Heart right ventricle (tissue), 16 donors: ENCODE results near the gene FHOD3. TPM values are rescaled to one million over a fixed set of nuclear protein-coding genes. Genes with fewer than 3 reads are reported as not detected.

Experiments used
- ATAC-seq, 8 donors: fragments of 200-7000 bp; cut with Tn5 transposase; one replicate each; pipeline ENCODE4 v1.9.1; 2020; ENCODE audit warnings: mild to moderate bottlenecking in 8 of 8, moderate library complexity in 8 of 8, moderate number of reproducible peaks in 1 of 8
- DNase-seq, 2 donors: peaks; one replicate each; pipeline ENCODE4 v3.0.0-alpha.2; 2020
- H3K27ac ChIP-seq, 10 donors: fragments of 200-600 bp; sonication (generic) in 2 of 10; one replicate each; pipeline versions ENCODE4 v1.5.0 to v1.8.0; 2020 to 2022; ENCODE audit warnings: mild to moderate bottlenecking in 3 of 10
- H3K27me3 ChIP-seq, 7 donors: fragments of 200-600 bp; one replicate each; pipeline ENCODE4 v1.8.0; 2021 to 2022; ENCODE audit warnings: mild to moderate bottlenecking in 2 of 7
- H3K36me3 ChIP-seq, 9 donors: fragments of 200-600 bp; sonication (generic) in 1 of 9; one replicate each; pipeline versions ENCODE4 v1.5.0 to v1.8.0; 2020 to 2022; ENCODE audit warnings: mild to moderate bottlenecking in 2 of 9
- H3K4me1 ChIP-seq, 9 donors: fragments of 200-600 bp; sonication (generic) in 1 of 9; one replicate each; pipeline versions ENCODE4 v1.5.0 to v1.8.0; 2020 to 2022; ENCODE audit warnings: mild to moderate bottlenecking in 4 of 9
- H3K4me3 ChIP-seq, 10 donors: fragments of 200-600 bp; sonication (generic) in 2 of 10; one replicate each; pipeline versions ENCODE4 v1.5.0 to v1.8.0; 2020 to 2022; ENCODE audit warnings: mild to moderate bottlenecking in 7 of 10, moderate library complexity in 2 of 10
- H3K9me3 ChIP-seq, 11 donors: fragments of 200-600 bp in 10 of 11; sonication (generic) in 2 of 11; one replicate each; pipeline versions ENCODE4 v1.5.0 to v1.8.0; 2013 to 2022; ENCODE audit warnings: mild to moderate bottlenecking in 2 of 11, control low read depth in 1 of 11, moderate library complexity in 1 of 11
- CTCF ChIP-seq, 9 donors: fragments of 200-600 bp; sonication (generic) in 2 of 9; IDR thresholded peaks; one replicate each; pipeline versions ENCODE4 v1.5.0 to v1.8.0; 2021 to 2022; ENCODE audit warnings: antibody characterized with exemption in 9 of 9, mild to moderate bottlenecking in 5 of 9, moderate library complexity in 1 of 9
- WGBS, 2 donors: extraction: QIAGEN DNeasy Blood & Tissue Kit; methylation state at CpG; one replicate each; pipeline ENCODE4 v1.1.7; 2013; ENCODE audit warnings: inconsistent platforms in 1 of 2; 5-methylcytosine and 5-hydroxymethylcytosine counted together
- intact Hi-C, 10 donors: fragments of 100-400 bp; cut with DNase I; formaldehyde crosslinking; loops; one replicate each; pipeline versions ENCODE4 v1.11.1 to v1.14.2; 2022
- polyA plus RNA-seq, 2 donors: library from polyadenylated mRNA; stranded (reverse); fragments of 200-250 nt; gene quantifications; one replicate each; pipeline ENCODE4 v1.2.3, GENCODE V29; 2013
- total RNA-seq, 10 donors: library from RNA; stranded (reverse); fragmentation: NEBNext Ultra II Directional in 3 of 10; extraction: Animal tissue kit (Norgen Biotek cat#: 25700) in 3 of 10; gene quantifications; one replicate each; pipeline versions ENCODE4 v1.2.1 to v1.2.4, GENCODE V29; 2021 to 2023
- donor health status: Arrhythmogenic right ventricular cardiomyopathy.
- donor health status: ischemic (EF 13 %, LVEDD 7.1; RV severe dilation, severe dysfunction).
- donor health status: healthy with polysubstance abuse.
- donor health status: DM: no; HTN: yes; CAD: no.
- donor health status: DM: no; HTN: no; CAD: no.
- donor health status: ischemic (EF 25% LVEDD 6.9; RV normal size, moderate dysfunction).
- donor health status: ischemic (EF 25% LVEDD 5.7; RV mildly dilated, moderate dysfunction).
- donor health status: healthy.
- donor health status: DM: yes; HTN: yes; CAD: no.
- donor health status: Ischemic cardiomyopathy.
- donor health status: ischemic (EF 35%, LVEDD 5.7; RV mildly dilated, moderate dysfunction).
- donor health status: nonischemic (EF 11% LVEDD 7.7; RV severe dilation, severe dysfunction).
- donor health status: DM: yes; HTN: yes; CAD: no.
- donor health status: PGD.
- donor health status: ischemic (EF 29% LVEDD 5.4; RV normal size, mild dysfunction).
- donor health status: nonischemic (EF 23%, LVEDD 6.1; RV moderate dilation, normal function).

Gene FHOD3
- total and polyA plus RNA-seq, 12 donors = 81.8 to 484 (median 356) TPM

- peaks cover 0 to 16% (median 6%) of the 10 kb centered on the region in 9 donors for H3K4me1 ChIP-seq
- no peak overlapping the region for H3K4me3 ChIP-seq
- no peak overlapping the region for H3K27ac ChIP-seq
- no peak for TF ChIP-seq CTCF (IDR thresholded peaks at IDR 0.05)
- intact Hi-C loops = no loop called here
- ATAC-seq (no peak), DNase-seq (no peak)
- no peaks in the 10 kb centered on the region for H3K9me3 ChIP-seq
- WGBS, 2 donors = 73 to 83% methylated on average over 1 of the region's 1 CpG
- no peaks in the 10 kb centered on the region for H3K27me3 ChIP-seq
- peaks cover 0 to 27% (median 0%) of the 10 kb centered on the region in 9 donors for H3K36me3 ChIP-seq
These were observed 208.2 kb downstream of the FHOD3 start for GRCh38 chr18:36505665-36506064.

- Histone ChIP-seq H3K27me3 (no peaks in the 10 kb centered on the region), H3K27ac (no peak overlapping the region), H3K4me1 (peaks cover 0 to 40% (median 21%) of the 10 kb centered on the region in 9 donors), H3K4me3 (no peak overlapping the region), H3K36me3 (peaks cover 0 to 25% (median 0%) of the 10 kb centered on the region in 9 donors), H3K9me3 (no peaks in the 10 kb centered on the region)
- intact Hi-C loops = no loop called here
- 79% methylated on average over 9 of the region's 9 CpGs for WGBS, 2 donors
- TF ChIP-seq CTCF (IDR thresholded peaks at IDR 0.05) = no peak
- DNase-seq (no peak), ATAC-seq (no peak)
These were observed 212.2 kb downstream of the FHOD3 start for GRCh38 chr18:36509646-36510197.

GRCh38 chr18:36511791-36512352 is 214.4 kb downstream of the FHOD3 start:
- DNase-seq (no peak), ATAC-seq (peak in 7 of 8 donors; percentile 10 to 67 (median 58))
- peaks cover 0 to 40% (median 21%) of the 10 kb centered on the region in 9 donors for H3K4me1 ChIP-seq
- H3K9me3 ChIP-seq = no peaks in the 10 kb centered on the region
- H3K36me3 ChIP-seq = peaks cover 0 to 10% (median 0%) of the 10 kb centered on the region in 9 donors
- WGBS, 2 donors = 48% methylated on average over 5 of the region's 5 CpGs
- no peaks in the 10 kb centered on the region for H3K27me3 ChIP-seq
- no peak overlapping the region for H3K4me3 ChIP-seq
- intact Hi-C loops = no loop called here
- H3K27ac ChIP-seq = peak overlapping the region in 7 of 10 donors; percentile 2 to 56 (median 26)
- TF ChIP-seq CTCF (IDR thresholded peaks at IDR 0.05) = no peak

- DNase-seq (no peak), ATAC-seq (no peak)
- H3K27ac ChIP-seq = no peak overlapping the region
- H3K9me3 ChIP-seq = no peaks in the 10 kb centered on the region
- H3K4me3 ChIP-seq = no peak overlapping the region
- peaks cover 0 to 56% (median 24%) of the 10 kb centered on the region in 9 donors for H3K4me1 ChIP-seq
- H3K27me3 ChIP-seq = no peaks in the 10 kb centered on the region
- WGBS, 2 donors = 30 to 40% methylated on average over 5 of the region's 5 CpGs
- H3K36me3 ChIP-seq = no peaks in the 10 kb centered on the region
- intact Hi-C loops = no loop called here
- TF ChIP-seq CTCF (IDR thresholded peaks at IDR 0.05) = no peak
These were observed 216.0 kb downstream of the FHOD3 start for GRCh38 chr18:36513556-36513955.
